MM.1S (cell line): Measurements from ENCODE around the gene APRT.
A peak's percentile ranks its signal among the peaks of the same experiment; 100 is the strongest.

Source experiments
- DNase-seq: peaks from one replicate; pipeline ENCODE4 v3.0.0-alpha.2; 2015
- H2AFZ ChIP-seq: fragments of 300-600 bp; sonication (generic); 2 replicates; pipeline ENCODE4 v1.6.0; 2016; ENCODE audit warnings: antibody characterized with exemption, low read length
- H3F3A ChIP-seq: fragments of 300-600 bp; sonication (generic); 2 replicates; pipeline ENCODE4 v1.6.1; 2016; ENCODE audit warnings: mild to moderate bottlenecking, antibody characterized with exemption, low read length, moderate library complexity, mixed read lengths; ENCODE audit not compliant: insufficient read depth
- H3K27ac ChIP-seq: fragments of 300-600 bp; sonication (generic); 2 replicates; pipeline ENCODE4 v1.5.1; 2016; ENCODE audit warnings: mild to moderate bottlenecking, low read length
- H3K27me3 ChIP-seq: fragments of 300-600 bp; sonication (generic); replicated peaks from 2 replicates; pipeline ENCODE4 v1.6.0; 2016; ENCODE audit warnings: low read length; ENCODE audit not compliant: insufficient read depth
- H3K36me3 ChIP-seq: fragments of 300-600 bp; sonication (generic); replicated peaks from 2 replicates; pipeline ENCODE4 v1.6.1; 2016; ENCODE audit warnings: mild to moderate bottlenecking, low read length, mixed read lengths; ENCODE audit not compliant: insufficient read depth
- H3K4me1 ChIP-seq: fragments of 300-600 bp; sonication (generic); 2 replicates; pipeline ENCODE4 v1.6.1; 2016; ENCODE audit warnings: low read length, mixed read lengths
- H3K4me2 ChIP-seq: fragments of 300-600 bp; sonication (generic); 2 replicates; pipeline ENCODE4 v1.6.0; 2016; ENCODE audit warnings: low read depth, low read length
- H3K4me3 ChIP-seq: fragments of 300-600 bp; sonication (generic); 2 replicates; pipeline ENCODE4 v1.5.1; 2016; ENCODE audit warnings: low read length, mixed read lengths
- H3K79me2 ChIP-seq: fragments of 300-600 bp; sonication (generic); 2 replicates; pipeline ENCODE4 v1.6.1; 2016; ENCODE audit warnings: mixed run types, low read length, mixed read lengths
- H3K9ac ChIP-seq: fragments of 300-600 bp; sonication (generic); 2 replicates; pipeline ENCODE4 v1.6.1; 2016; ENCODE audit warnings: low read length, mixed read lengths
- H3K9me2 ChIP-seq: fragments of 300-600 bp; sonication (generic); replicated peaks from 2 replicates; pipeline ENCODE4 v1.6.1; 2016; ENCODE audit warnings: mild to moderate bottlenecking, low read length, mixed read lengths; ENCODE audit not compliant: insufficient read depth
- H3K9me3 ChIP-seq: fragments of 300-600 bp; sonication (generic); replicated peaks from 2 replicates; pipeline ENCODE4 v1.6.1; 2016; ENCODE audit warnings: mild to moderate bottlenecking, low read length, mixed read lengths; ENCODE audit not compliant: insufficient read depth
- H4K20me1 ChIP-seq: fragments of 300-600 bp; sonication (generic); 2 replicates; pipeline ENCODE4 v1.6.1; 2016; ENCODE audit warnings: mild to moderate bottlenecking, low read length, moderate library complexity, mixed read lengths; ENCODE audit not compliant: insufficient read depth
- EZH2 ChIP-seq: fragments of 300-600 bp; sonication (generic); optimal IDR thresholded peaks from 2 replicates; pipeline ENCODE3; 2017; ENCODE audit warnings: low read depth, mild to moderate bottlenecking, antibody characterized with exemption, low read length, mixed read lengths
- EZH2phosphoT487 ChIP-seq: fragments of 300-600 bp; sonication (generic); IDR thresholded peaks from 2 replicates; pipeline ENCODE4 v1.6.1; 2018; ENCODE audit warnings: antibody characterized with exemption, low read length
- TF ChIP-seq, protein P1 (sequence below): fragments of 300-600 bp; sonication (generic); IDR thresholded peaks from 2 replicates; pipeline ENCODE4 v1.5.1; 2016; ENCODE audit warnings: antibody characterized with exemption, low read length, mixed read lengths

The APRT gene, protein sequence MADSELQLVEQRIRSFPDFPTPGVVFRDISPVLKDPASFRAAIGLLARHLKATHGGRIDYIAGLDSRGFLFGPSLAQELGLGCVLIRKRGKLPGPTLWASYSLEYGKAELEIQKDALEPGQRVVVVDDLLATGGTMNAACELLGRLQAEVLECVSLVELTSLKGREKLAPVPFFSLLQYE

DNA sequence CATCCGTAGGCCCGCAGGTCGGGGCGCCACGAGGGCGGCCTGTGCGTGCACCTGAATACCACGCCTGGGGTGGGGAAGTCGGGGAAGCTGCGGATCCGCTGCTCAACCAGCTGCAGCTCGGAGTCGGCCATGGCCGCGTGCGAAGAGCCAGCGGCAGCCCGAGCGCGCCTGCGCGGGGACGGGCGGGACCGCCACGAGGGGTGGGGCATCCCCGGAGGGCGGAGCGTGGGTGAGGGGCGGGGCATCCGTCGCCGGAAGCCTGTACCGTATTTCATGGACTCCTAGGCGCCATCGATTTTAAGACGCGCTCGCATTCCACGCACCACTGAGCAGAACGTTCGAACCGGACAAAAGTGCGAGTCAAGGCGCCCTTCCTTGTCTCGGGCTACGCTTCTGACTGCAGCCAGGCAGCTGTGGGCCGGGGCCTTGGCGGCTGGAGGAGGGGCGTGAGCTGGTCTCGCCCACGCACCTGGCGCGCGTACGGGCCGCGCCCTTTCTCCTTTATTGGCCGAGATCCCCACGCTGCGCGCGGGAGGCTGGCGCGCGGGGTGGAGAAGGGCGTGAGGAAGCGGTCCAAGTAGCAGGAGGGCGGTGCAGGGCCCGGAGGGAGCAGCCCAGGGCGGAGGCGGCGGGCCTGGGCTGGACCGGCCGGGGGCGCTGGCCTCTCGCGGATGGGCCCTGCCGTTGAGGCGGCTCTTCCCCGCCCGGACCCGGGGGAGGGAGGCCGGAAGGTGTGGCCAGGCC, at the start of gene APRT:
TSS of gene APRT (minus strand) at position 160 of the 744 bp plus-strand sequence. CDS start at position 131, 29 bp downstream.
- Histone ChIP-seq H3K4me1 (peaks cover 6% of the 10 kb centered on the region; the same call in 1 of the 2 replicates), H3F3A (peaks cover 10% of the 10 kb centered on the region; the same call in 1 of the 2 replicates), H3K9me3 (no peaks in the 10 kb centered on the region), H3K79me2 (peaks cover 30% of the 10 kb centered on the region), H3K4me2 (peak within 1 kb of the TSS; percentile 92), H4K20me1 (no peaks in the 10 kb centered on the region), H3K36me3 (no peaks in the 10 kb centered on the region), H3K4me3 (peak within 1 kb of the TSS; percentile 70), H3K9me2 (no peaks in the 10 kb centered on the region), H3K27ac (peak within 1 kb of the TSS; percentile 61; the same call in 1 of the 2 replicates), H2AFZ (peak within 1 kb of the TSS; percentile 51; the same call in 1 of the 2 replicates), H3K27me3 (0 out of 2 replicates have a peak, but pooled peaks cover 4% of the 10 kb centered on the region), H3K9ac (peak within 1 kb of the TSS; percentile 75)
- TF ChIP-seq EZH2phosphoT487 = no peak
- no peak for TF ChIP-seq EZH2
- peak; percentile 74 for DNase-seq

DNA sequence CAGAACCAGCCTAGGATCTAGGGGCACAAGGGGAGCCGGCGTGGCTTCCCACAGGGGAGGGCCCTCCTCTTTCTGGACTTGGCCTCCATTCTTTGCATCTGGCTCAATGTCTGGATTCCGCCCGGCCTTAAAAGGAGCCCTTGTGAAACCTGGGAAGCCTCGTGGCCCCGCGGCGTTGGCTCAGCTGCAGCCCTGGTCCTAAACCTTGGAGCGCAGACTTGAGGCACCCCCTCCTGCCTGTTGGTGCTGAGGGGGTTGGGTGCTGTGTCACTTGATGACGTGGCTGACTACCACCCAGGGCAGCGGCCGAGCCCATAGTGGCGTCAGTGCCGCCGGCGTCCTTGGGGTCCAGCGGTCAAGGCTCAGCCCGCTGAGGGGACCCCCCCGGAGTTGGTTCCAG, 49.6 kb upstream of the APRT start:
- Histone ChIP-seq H3K9ac (no peak overlapping the region), H3K79me2 (peaks cover 16% of the 10 kb centered on the region), H3K36me3 (no peaks in the 10 kb centered on the region), H3K4me2 (no peak overlapping the region), H2AFZ (no peak overlapping the region), H3K27ac (no peak overlapping the region), H3K9me2 (no peaks in the 10 kb centered on the region), H3K4me1 (no peaks in the 10 kb centered on the region), H3K27me3 (no peaks in the 10 kb centered on the region), H3K9me3 (no peaks in the 10 kb centered on the region), H3F3A (no peaks in the 10 kb centered on the region), H4K20me1 (no peaks in the 10 kb centered on the region), H3K4me3 (no peak overlapping the region)
- DNase-seq = no peak
- TF ChIP-seq, protein P1, sequence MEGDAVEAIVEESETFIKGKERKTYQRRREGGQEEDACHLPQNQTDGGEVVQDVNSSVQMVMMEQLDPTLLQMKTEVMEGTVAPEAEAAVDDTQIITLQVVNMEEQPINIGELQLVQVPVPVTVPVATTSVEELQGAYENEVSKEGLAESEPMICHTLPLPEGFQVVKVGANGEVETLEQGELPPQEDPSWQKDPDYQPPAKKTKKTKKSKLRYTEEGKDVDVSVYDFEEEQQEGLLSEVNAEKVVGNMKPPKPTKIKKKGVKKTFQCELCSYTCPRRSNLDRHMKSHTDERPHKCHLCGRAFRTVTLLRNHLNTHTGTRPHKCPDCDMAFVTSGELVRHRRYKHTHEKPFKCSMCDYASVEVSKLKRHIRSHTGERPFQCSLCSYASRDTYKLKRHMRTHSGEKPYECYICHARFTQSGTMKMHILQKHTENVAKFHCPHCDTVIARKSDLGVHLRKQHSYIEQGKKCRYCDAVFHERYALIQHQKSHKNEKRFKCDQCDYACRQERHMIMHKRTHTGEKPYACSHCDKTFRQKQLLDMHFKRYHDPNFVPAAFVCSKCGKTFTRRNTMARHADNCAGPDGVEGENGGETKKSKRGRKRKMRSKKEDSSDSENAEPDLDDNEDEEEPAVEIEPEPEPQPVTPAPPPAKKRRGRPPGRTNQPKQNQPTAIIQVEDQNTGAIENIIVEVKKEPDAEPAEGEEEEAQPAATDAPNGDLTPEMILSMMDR = no peak
- TF ChIP-seq EZH2phosphoT487 (no peak), EZH2 (no peak)

DNA sequence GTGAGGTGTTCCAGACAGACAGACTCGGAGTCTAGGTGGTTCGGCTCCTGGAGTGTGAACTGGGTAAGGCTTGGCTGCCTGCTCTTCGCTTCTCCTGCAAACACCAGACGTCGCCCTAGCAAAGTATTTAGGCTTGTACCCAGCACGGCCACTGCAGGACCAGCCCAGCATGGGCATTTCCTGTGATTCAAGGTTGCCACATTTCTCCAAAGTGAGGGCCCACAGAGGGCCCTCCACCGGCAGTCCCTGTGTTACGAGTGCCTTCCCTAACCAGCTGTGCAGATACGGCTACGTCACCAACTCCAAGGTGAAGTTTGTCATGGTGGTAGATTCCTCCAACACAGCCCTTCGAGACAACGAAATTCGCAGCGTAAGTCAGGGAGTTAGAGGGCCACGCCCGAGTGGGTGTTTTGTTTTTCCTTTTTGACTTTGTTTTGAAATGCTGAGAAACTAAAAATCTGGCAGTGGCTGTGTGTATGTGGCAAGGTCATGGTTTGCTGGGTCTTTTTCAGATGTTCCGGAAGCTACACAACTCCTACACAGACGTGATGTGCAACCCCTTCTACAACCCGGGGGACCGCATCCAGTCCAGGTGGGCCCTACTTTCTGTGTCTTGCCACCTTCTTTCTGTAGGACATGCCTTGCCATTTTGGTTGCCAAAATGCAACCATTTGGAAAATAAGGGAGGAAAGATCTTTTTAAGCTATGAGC, 47.8 kb upstream of the APRT start:
- no peaks in the 10 kb centered on the region for H3K9me3 ChIP-seq
- peaks cover 16% of the 10 kb centered on the region for H3K79me2 ChIP-seq
- H3K4me3 ChIP-seq = no peak overlapping the region
- no peak overlapping the region for H3K9ac ChIP-seq
- no peaks in the 10 kb centered on the region for H3K27me3 ChIP-seq
- H3K27ac ChIP-seq = no peak overlapping the region
- no peaks in the 10 kb centered on the region for H3F3A ChIP-seq
- H2AFZ ChIP-seq = no peak overlapping the region
- H4K20me1 ChIP-seq = no peaks in the 10 kb centered on the region
- TF ChIP-seq, protein P1 = no peak
- no peak for TF ChIP-seq EZH2phosphoT487
- TF ChIP-seq EZH2 = no peak
- no peaks in the 10 kb centered on the region for H3K9me2 ChIP-seq
- no peak for DNase-seq
- no peak overlapping the region for H3K4me2 ChIP-seq
- no peaks in the 10 kb centered on the region for H3K36me3 ChIP-seq
- no peaks in the 10 kb centered on the region for H3K4me1 ChIP-seq
